Posterior vena cava (tissue), 2 donors: ENCODE measurements around the gene RAPGEF5. TPM values are rescaled to one million over a fixed set of nuclear protein-coding genes. Genes with fewer than 3 reads are reported as not detected.

ENCODE experiments used
- DNase-seq: peaks from one replicate; pipeline ENCODE4 v3.0.0-alpha.2; 2020; ENCODE audit warnings: low spot score
- intact Hi-C, 2 donors: fragments of 100-400 bp; cut with DNase I; formaldehyde crosslinking; loops; one replicate each; pipeline versions ENCODE4 v1.14.1 to v1.14.2; 2022 to 2023
- total RNA-seq, 2 donors: library from RNA; stranded (reverse); fragmentation: NEBNext Ultra II Directional; extraction: Animal tissue kit (Norgen Biotek cat#: 25700); gene quantifications; one replicate each; pipeline ENCODE4 v1.2.1, GENCODE V29; 2021
- donor health status: DM: yes; HTN: yes; CAD: no.
- donor health status: DM: yes; HTN: yes; CAD: no.

RAPGEF5 gene
- total RNA-seq, 2 donors from 2014 or later: 56.9 to 61.5 TPM

DNA sequence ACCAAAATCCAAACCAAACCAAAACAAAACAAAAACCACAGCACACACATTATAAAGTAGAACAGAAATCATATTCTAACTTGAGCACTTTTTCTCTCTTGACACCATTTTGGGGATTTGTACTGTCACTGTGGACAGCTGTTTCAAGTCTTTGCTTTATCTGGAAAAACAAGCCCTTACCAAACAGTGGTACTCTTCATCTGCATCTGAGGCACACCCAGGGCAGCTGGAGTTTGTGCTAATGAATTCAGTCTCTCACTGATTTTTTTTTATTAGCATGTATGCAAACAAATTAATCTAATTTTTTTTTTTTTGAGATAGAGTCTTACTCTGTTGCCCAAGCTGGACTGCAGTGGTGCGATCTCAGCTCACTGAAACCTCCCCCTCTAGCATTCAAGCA is 171.4 kb downstream of the RAPGEF5 start:
- intact Hi-C loops: no loop called here
- no peak for DNase-seq

GRCh38 chr7:22184549-22185199 is 172.3 kb downstream of the RAPGEF5 start:
- intact Hi-C loops: no loop called here
- no peak for DNase-seq

DNA sequence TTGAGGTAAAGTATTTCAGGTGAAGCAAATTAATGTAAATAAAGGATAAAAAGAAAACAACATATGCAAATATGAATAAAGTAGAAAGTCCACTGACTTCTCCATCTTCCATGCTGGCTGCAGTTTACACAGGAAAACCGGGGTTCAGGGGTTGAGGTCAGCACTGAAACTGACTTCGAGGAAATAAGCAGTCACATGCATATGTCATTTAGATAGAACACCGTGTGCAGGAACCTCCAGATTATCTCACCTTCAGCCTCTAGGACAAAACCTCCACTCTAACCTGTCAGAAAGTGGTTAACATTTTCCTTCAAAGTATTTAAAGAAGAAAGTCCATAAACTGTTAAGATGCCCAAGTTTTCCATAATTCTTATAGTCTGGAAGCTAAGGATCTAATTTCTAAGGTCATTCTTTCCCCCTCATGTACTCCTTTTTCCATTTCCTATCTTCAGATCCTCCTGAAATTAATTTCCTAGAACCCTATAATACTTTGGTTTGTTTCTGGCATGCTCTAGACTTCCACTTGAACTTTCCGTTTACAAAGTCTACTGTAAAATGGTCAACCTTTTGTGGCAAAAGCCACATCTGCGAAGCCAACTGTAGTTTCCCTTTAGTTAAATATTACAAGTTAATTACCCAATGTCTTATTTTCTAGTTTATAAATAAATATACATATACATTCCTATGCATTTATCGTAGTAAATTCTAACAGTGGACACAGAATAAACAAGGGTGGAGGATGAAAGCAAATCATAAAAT is 173.3 kb downstream of the RAPGEF5 start:
- no peak for DNase-seq
- intact Hi-C loops: no loop called here

- no peak for DNase-seq
- intact Hi-C loops: no loop called here
Observed at GRCh38 chr7:22182149-22182548, 174.8 kb downstream of the RAPGEF5 start.

- intact Hi-C loops: no loop called here
Observed at GRCh38 chr7:22181663-22182062, 175.3 kb downstream of the RAPGEF5 start.

DNA sequence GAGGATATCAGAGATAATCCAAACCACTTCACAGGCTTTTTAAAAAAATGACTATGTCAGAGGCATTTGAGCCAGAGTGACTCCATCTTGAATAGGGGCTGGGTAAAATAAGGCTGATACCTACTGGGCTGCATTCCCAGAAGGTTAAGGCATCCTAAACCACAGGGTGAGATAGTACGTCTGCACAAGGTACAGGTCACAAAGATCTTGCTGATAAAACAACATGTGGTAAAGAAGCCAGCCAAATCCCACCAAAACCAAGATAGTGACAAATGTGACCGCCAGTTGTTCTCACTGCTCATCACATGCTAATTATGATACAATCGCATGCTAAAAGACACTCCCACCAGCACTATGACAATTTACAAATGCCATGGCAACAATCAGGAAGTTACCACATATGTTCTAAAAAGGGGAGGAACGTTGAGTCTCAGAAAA is 177.5 kb downstream of the RAPGEF5 start:
- no peak for DNase-seq
- intact Hi-C loops: no loop called here

More at GRCh38 chr7:22181663-22182062, 175.3 kb downstream of the RAPGEF5 start:
- DNase-seq: no peak

DNA sequence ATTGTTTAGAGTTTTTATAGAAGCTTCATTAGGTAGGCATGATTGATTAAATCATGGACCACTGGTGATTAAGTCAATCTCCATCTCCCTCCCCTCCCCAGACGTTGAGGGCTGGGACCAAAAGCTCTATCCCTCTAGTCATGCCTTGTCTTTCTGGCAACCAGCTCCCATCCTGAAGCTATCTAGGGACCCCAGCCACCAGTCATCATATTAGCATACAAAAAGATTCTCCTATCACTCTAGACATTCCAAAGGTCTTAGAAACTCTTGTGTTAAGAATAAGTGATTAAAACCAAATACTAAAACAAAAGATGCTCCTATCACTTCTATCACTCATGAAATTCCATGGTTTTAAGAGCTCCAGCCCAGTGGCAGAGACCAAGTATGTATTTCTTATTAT is 178.2 kb downstream of the RAPGEF5 start:
- intact Hi-C loops: no loop called here
- DNase-seq: no peak

DNA sequence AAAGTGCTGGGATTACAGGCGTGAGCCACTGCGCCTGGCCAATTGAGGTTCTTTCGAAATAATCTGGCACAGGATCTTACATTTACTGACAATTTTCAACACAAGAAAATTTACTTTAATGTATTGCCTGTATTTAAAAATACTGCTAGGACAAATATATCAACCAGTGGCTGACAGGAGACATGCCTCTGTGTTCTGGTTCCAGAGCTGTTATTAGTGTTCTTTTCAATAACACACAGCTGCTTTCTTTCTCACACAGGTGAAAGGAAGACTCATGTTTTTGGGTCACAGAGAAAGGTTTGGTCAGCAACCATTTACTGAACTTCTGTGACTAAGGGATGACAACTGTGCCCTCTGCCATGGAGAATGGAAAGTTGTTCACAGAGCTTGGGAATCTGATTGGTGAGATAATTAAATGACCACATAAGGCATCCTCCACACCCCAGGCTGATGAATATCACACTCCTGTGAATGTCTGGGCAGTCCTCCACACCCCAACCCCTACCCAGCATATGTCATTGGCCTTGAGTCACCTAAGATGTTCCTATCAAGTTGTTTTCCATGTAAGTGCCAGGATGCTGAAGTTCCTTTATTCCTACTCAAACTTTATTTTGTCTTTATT is 180.1 kb downstream of the RAPGEF5 start:
- DNase-seq: no peak
- intact Hi-C loops: no loop called here

DNA sequence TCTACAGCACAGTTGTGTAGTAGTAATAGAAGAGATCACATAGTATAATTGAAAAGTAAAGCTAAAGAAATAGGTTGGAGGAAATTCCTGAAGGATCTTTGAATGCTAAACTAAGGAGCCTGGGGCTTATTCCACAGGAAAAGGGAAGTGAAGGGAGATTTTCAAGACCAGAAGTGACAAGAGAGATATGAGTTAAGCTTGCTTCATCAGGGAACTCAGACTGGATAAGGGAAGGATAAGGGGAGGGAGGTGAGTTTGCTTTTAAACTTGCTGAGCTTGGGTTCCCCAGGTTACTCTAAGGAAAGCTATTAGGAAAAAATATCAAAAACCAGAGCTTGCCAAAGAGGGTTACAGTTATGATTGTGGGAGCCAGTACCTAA is 182.4 kb downstream of the RAPGEF5 start:
- DNase-seq: no peak
- intact Hi-C loops: no loop called here

DNA sequence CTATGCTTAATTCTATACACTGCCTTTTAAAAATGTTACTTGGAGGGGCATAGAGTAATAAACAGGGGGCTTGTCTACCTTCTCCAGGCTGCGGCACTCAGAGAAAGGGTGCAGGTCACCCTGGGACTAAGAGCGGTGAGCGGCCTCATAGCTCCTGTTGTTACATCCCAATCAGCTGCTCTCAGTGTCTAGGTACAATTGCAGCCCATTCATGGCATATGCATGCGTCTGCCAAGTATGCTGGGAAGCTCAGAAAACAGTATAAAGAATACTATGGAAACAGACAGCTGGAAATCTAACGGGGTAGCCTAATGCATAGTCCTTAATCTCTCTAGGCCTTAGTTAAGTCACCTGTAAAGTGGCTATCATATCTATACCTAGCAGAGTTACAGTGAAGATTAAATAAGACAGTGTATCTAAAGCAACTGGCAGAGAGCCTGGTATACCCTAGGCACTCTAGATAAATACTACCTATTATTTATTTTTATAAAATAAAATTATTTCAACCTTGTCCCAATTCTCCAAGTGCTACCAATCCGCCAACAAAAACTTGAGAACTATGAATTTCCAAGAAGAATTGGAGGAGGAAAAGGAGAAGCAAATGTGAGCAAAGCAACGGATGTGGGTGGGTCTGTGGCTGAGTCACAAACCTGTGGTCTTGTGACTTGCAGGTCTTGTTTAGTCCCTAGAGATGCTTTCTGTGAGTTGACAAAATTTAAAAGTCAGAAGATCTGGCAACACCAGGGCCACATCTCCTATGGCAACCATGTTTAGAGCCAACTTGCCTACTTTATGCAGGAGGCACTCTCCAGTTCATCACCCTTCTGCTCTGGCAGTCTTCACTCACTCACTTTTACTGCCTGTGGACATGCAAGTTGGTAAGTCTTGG is 183.0 kb downstream of the RAPGEF5 start:
- no peak for DNase-seq
- intact Hi-C loops: no loop called here

DNA sequence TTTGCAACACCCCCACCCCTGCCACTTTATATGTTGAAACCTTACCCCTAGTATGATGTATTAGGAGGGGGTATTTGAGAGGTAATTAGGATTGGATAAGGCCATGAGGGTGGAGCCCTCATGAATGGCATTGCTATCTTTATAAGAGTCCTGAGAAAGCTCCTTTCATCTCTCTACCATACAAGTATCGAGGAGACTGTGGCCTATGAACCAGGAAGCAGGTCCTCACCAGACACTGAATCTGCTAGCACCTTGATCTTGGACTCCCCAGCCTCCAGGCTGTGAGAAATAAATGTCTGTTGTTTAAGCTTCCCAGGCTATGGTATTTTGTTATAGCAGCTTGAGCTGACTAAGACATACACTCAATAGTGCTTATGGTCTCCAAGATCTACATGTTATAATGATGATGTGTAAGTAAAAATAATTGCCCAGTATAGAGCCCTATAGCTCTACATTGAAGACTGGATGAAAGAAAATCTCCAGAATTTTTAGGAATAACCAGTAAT is 188.8 kb downstream of the RAPGEF5 start:
- intact Hi-C loops: no loop called here
- DNase-seq: no peak

- DNase-seq: no peak
- intact Hi-C loops: no loop called here
Observed at GRCh38 chr7:22167482-22167881, 189.5 kb downstream of the RAPGEF5 start.

DNA sequence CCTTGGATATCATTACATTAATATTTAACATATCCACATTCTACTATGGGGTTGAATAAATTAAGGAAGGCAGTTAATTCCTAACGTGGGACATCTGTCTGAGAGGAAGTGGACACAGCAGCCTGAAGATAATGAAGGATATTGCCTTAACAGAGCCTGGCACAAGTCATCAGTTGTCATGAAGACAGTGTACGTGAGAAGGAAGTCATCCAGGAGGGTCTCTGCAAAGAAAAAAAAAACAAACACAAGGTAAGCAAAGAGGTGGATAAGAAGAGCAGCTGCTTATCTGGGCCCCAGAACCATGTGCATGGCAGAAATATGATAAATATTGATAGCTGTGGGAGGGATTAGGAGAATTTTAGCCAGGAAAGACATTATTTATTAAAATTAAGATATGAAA is 190.0 kb downstream of the RAPGEF5 start:
- DNase-seq: no peak

DNA sequence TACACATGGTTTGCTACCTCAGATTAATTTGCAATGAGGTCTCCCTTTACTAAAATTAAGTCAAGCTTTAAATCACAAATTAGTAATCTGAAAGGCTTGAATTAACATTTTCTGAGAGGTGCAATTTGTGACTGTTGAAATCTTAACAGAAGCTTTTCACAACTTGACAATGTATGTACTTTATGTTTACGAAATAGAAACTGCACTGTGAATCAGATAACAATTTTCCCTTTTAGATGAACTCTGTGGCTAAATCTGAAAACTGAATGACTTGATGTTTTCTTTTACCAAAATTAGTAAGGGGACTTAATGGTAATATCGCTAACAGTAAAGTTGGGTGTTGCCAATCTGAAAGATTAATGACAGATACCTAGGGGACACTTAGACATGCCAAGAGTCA is 197.6 kb downstream of the RAPGEF5 start:
- intact Hi-C loops: no loop called here
- DNase-seq: no peak

More for the DNA sequence above, 190.0 kb downstream of the RAPGEF5 start:
- intact Hi-C loops: no loop called here

DNA sequence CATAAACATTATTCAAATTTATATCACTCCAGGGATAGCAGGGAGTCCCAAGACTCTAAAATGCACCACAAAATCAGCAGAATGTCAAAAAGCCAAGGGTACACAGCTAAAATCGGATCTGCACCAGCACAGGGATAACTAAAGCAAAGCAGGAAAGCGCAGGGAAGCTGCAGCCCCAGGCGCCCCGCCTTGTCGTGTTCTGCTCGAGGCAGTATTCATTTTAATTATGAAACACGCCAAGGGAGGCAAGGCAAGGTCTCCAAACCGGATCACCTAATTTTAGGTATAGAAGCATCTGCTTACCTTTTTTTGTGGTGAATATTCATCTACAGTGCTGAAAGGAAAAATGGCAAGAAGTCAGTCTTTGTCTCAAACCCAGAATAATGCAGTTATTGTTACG is 199.4 kb downstream of the RAPGEF5 start:
- intact Hi-C loops: no loop called here
- no peak for DNase-seq

DNA sequence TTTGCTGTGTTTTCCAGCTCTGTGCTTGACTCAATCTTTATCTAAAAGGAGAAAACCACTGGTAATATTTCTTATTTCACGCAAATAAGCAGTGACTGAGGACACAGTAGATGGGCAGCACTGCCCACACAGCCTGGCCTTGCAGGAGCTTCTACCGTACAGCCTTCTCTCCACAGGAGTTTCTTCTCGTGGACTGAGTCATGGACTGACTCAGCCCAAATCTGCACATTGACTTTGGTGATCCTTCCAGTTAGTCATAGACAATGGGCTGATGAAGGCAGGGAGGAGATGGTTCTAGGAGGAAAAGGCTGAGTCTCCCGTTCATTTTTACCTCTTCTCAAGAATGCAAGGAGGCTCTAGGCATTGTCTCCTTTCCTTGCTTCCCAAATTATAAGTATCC is 200.7 kb downstream of the RAPGEF5 start:
- intact Hi-C loops: no loop called here
- DNase-seq: no peak

DNA sequence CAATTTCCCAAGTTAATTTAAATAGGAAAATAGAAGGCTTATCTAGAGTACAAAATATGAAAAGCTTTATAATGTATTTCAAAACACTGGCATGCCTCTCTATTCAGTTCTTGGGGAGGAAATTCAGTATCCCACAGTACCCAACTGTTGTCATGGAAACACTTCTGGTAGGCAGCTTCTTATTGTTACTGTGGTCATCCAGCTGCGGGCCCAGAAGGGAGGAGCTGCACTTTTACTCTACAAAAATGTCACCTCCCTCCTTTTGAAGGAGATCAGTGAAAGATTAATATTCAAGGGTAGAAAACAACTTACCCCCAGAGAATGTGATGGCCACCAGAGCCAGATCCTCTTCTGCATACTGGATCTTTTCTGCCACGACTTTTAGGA is 202.8 kb downstream of the RAPGEF5 start:
- no peak for DNase-seq
- intact Hi-C loops: no loop called here

GRCh38 chr7:22153432-22154142 is 203.4 kb downstream of the RAPGEF5 start:
- no peak for DNase-seq
- intact Hi-C loops: no loop called here

DNA sequence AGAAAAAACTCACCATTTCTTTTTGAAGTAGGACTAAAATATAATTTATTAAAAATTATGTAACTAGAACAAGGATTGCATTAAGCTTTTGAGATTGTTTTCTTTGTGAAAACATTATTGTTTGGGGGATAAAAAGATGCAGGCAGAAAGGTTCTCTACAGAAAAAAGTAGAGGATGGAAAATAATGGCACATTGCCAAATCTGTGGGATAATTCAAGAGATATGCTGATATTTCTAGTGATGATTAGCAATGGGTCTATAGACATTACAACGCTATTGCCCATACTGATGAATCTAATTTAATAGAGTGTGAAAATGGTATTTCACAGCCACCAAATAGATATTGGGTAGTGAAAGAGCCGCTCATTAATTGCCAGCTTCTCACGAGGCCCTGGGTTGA is 204.3 kb downstream of the RAPGEF5 start:
- no peak for DNase-seq
- intact Hi-C loops: no loop called here
